ENCODE results near the gene ARHGAP6. TPM values are rescaled to one million over a fixed set of nuclear protein-coding genes. Genes with fewer than 3 reads are reported as not detected.
"Not testable (repeated sequence)": the region's sequence is repeated elsewhere in the genome, so short reads cannot be mapped to it uniquely, and the experiment has no call there.

The ARHGAP6 gene
- total and polyA plus RNA-seq, 9 of the 15 experiments (the other 6 are each of a cell fraction or from before 2014, with no cell fraction given) = 12.5 to 63.6 (median 41.8) TPM

DNA sequence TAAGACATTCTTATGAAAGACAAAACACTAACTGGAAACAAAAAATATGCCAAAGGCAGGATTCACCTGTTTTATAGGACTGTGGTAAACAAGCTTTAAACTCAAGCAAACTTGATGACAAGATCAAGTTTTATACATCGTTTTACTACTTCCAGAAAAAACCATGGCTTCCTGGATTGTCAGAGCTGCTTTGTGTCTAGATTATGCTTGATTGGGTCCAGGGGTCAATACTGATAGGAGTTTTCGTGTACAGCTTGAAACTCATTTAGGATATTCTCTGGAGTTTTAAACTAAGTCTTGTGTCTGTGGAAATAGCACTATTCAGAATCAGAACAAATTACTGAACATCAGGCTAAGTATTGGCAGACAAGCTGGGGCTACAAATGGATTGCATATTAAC is 541.6 kb downstream of the ARHGAP6 start (continued):
- TF ChIP-seq STAG1 (CRISPR knock-in tag; IDR thresholded peaks at IDR 0.05; ENCODE audit: borderline replicate concordance) (no peak), ZFX (CRISPR knock-in tag; IDR thresholded peaks at IDR 0.05) (no peak), NR4A1 (CRISPR knock-in tag; IDR thresholded peaks at IDR 0.05) (no peak), NR4A1 (tag; IDR thresholded peaks at IDR 0.05) (no peak), ZNF134 (CRISPR knock-in tag; conservative IDR thresholded peaks at IDR 0.05) (no peak), MTA3 (IDR thresholded peaks at IDR 0.05; ENCODE audit: borderline replicate concordance) (no peak), POLR2B (IDR thresholded peaks at IDR 0.05; ENCODE audit: low read depth, partially characterized antibody) (no peak)

DNA sequence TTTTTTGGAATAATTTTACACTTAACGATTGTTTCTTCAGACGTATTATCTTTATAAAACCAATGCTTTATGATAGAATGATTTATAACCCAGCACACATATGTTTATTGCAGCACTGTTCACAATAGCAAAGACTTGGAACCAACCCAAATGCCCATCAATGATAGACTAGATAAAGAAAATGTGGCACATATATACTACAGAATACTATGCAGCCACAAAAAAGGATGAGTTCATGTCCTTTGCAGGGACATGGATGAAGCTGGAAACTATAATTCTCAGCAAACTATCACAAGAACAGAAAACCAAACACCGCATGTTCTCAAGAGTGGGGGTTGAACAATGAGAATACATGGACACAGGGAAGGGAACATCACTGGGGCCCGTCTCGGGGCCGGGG is 542.6 kb downstream of the ARHGAP6 start:
- H3K4me2 ChIP-seq (ENCODE audit: insufficient read depth, low read length); H3K9me1 ChIP-seq (ENCODE audit: control insufficient read depth, insufficient read depth, low read length); H3K4me1 ChIP-seq (replicated peaks in 1 of 2; ENCODE audit: control insufficient read depth in 2 of 2, insufficient read depth in 2 of 2, low read length in 2 of 2); ATAC-seq; H3K4me3 ChIP-seq; H3K9me3 ChIP-seq (replicated peaks; ENCODE audit: control insufficient read depth, insufficient read depth, low read depth, low read length); H3K27me3 ChIP-seq (ENCODE audit: control insufficient read depth in 2 of 2, insufficient read depth in 2 of 2, low read length in 2 of 2); H4K20me1 ChIP-seq (replicated peaks; ENCODE audit: control insufficient read depth, insufficient read depth, low read length); H3K27ac ChIP-seq (ENCODE audit: extremely low read depth, low read depth, low read length); H2AFZ ChIP-seq (ENCODE audit: low read depth, low read length); H3K79me2 ChIP-seq (ENCODE audit: control insufficient read depth, insufficient read depth, low read length); H3K9ac ChIP-seq (ENCODE audit: insufficient read depth in 1 of 2, low read depth in 2 of 2, low read length in 2 of 2); DNase-seq (ENCODE audit: extremely low read depth in 1 of 4, low spot score in 3 of 4); FAIRE-seq; CTCF ChIA-PET (ENCODE audit: low intra/inter-chr PET ratio); BruUV-seq (replicated peaks); intact Hi-C loops (cut with micrococcal nuclease): not testable (repeated sequence)
- in situ Hi-C loops (cut with MboI) = loop anchor here (10.0 kb wide), 1 partner anchor 948 kb away; no protein-coding TSS in a partner anchor
- H3K36me3 ChIP-seq (ENCODE audit: control insufficient read depth, insufficient read depth, low read length) = peaks cover 47% of the 10 kb centered on the region
- WGBS (ENCODE audit: insufficient coverage, low coverage, missing lambda C conversion rate) = 96% methylated on average over 3 of the region's 6 CpGs
- TF ChIP-seq ZNF146 (CRISPR knock-in tag; IDR thresholded peaks at IDR 0.05; ENCODE audit: unreplicated experiment) = peak; percentile 63
- POLR2A ChIA-PET = interaction anchor here (2.2 kb wide), 1 partner anchor 9 kb away, joined by 6 read pairs; no protein-coding TSS in a partner anchor
